Measurements from ENCODE around the gene RWDD3.

- TF ChIP-seq, protein P1, sequence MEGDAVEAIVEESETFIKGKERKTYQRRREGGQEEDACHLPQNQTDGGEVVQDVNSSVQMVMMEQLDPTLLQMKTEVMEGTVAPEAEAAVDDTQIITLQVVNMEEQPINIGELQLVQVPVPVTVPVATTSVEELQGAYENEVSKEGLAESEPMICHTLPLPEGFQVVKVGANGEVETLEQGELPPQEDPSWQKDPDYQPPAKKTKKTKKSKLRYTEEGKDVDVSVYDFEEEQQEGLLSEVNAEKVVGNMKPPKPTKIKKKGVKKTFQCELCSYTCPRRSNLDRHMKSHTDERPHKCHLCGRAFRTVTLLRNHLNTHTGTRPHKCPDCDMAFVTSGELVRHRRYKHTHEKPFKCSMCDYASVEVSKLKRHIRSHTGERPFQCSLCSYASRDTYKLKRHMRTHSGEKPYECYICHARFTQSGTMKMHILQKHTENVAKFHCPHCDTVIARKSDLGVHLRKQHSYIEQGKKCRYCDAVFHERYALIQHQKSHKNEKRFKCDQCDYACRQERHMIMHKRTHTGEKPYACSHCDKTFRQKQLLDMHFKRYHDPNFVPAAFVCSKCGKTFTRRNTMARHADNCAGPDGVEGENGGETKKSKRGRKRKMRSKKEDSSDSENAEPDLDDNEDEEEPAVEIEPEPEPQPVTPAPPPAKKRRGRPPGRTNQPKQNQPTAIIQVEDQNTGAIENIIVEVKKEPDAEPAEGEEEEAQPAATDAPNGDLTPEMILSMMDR (IDR thresholded peaks at IDR 0.05) = no peak
- TF ChIP-seq TCF7L2 (IDR thresholded peaks at IDR 0.05; ENCODE audit: low read depth, low read length) = no peak
Measured at GRCh38 chr1:95254959-95255358, 20.9 kb downstream of the RWDD3 start.
